NCI-H2227 (cell line): ENCODE measurements around the gene FN1.
"Not testable (repeated sequence)": the region's sequence is repeated elsewhere in the genome, so short reads cannot be mapped to it uniquely, and the experiment has no call there.

Experiments used
- DNase-seq: peaks from one replicate; lab custom pipeline; 2025; ENCODE audit not compliant: unreplicated experiment; lab: John Stamatoyannopoulos, UW

Gene FN1

DNA sequence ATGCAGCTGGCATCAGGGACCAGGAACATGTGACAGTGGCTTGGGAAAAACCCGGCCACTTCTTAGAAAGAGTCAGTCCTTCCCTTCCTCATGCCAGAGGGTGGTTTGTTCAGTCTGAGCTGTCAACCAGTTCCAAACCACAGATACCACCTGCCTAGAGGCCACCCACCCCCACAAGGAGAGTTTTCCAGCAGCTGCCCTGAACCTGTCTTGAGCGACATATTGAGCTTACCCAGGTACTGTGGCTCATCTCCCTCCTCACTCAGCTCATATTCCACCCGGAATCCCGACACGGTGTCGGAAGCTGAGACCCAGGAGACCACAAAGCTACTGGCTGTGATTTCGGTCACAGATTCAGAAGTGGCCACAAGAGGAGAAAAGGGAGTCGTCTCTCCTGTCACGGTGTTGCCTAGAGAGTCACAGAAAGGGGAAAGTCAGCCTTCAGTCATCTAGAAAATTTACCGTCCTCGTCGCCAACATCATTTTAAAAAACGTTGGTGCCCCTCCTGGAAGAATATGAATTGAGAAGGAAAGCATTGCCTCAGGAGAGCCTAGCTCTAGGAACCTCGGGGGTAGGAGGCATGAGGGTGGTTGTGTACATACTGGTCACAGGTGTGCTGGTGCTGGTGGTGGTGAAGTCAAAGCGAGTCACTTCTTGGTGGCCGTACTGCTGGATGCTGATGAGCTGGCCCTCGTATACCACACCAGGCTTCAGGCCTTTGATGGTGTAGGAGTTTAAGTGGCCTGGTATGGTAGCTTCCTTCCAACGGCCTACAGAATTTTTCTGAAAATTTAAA is 26.3 kb downstream of the FN1 start:
- no peak for DNase-seq

DNA sequence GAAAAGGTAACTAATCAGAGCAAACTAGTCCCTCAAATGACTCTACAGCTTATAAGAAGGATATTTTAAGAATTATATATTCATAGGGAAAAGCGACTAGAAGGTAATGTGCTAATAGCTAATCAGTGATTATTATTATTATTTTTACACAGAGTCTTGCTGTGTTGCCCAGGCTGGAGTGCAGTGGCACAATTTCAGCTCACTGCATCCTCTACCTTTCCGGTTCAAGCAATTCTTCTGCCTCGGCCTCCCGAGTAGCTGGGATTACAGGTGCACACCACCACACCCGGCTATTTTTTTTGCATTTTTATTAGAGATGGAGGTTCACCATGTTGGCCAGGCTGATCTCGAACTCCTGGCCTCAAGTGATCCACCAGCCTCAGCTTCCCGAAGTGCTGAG is 27.4 kb downstream of the FN1 start:
- DNase-seq, result not testable (repeated sequence)

DNA sequence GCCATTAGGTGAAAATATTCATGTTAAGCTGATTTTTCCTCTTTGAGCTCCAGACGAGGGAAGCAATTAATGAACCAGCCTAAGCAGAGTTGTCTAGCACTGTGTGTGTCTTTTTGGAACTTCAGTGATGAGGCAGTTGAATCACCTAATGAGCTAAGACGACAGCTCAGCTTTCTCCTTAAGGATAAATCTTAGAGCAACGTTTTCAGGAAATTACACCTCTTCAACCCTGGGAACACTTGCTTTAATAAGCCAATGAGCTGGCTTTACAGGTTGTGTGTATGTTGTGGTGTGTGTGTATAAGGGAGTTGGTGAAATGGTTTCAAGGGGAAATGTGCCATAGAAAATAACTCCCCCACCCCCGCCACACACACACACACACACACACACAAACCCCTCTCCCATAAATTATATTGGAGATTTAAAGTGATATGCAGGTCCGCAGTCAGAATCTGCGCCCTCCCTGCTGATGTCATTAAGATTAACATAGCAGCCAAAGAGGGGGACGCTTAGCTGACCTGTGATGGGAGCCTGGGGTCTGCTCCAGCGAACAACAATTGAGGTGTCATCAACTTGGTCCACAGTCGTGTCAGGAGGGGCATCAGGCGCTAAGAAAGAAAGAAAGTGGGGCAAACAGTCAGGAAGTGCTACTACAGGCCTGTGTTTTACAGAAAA is 28.1 kb downstream of the FN1 start:
- no peak for DNase-seq

DNA sequence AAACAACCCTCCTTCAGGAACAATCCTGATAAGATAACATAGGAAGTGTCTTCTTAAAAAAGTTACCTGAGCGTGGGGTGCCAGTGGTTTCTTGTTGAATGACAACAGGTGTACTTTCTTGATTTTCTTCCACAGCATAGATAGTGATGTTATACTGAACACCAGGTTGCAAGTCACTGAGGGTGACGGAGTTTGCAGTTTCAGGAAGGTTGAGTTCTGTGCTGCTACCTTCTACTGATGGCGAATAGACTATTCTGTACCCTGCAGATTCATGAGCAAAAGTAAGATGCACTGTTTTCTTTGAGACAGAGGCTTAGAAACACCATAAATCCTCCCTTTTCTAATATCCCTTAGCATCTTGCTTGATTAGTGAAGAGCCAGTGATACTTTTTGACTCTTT is 28.8 kb downstream of the FN1 start:
- DNase-seq, result no peak

DNA sequence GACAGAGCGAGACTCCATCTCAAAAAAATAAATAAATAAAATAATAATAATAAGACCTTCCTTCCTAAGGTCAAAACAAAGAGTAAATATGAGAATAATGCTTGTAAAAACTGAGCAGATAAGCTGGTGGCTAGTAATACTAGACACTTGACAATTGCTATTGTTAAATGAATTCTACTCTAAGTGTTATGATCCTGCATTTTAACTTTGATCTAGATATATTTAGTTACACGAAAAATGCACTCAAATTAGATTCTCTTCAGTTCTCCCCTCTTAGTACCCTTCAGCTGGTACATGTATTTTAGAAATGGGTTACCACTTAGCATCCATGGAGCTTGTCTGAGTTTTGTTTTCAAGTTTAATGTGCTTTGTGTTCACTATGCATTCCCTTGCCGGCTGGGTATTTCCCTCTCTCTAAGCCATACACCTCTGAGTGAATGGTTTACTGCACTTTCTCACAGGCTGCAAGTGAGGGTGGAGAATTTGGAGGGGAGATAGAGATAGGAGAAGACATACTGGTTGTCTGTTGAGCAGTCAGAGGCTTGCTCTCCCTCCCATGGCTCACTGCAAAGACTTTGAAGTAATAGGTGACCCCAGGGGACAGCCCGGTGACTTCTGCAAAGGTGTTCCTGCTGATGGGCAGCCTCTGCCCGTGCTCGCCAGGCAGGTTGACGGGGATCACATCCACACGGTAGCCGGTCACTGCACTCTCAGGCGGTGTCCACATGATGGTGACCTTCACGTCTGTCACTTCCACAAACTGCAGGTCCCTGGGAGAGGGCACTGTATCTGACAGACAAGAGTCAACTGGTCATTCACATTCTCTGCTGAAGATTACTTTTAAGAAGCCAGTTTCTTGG is 29.9 kb downstream of the FN1 start:
- no peak for DNase-seq

DNA sequence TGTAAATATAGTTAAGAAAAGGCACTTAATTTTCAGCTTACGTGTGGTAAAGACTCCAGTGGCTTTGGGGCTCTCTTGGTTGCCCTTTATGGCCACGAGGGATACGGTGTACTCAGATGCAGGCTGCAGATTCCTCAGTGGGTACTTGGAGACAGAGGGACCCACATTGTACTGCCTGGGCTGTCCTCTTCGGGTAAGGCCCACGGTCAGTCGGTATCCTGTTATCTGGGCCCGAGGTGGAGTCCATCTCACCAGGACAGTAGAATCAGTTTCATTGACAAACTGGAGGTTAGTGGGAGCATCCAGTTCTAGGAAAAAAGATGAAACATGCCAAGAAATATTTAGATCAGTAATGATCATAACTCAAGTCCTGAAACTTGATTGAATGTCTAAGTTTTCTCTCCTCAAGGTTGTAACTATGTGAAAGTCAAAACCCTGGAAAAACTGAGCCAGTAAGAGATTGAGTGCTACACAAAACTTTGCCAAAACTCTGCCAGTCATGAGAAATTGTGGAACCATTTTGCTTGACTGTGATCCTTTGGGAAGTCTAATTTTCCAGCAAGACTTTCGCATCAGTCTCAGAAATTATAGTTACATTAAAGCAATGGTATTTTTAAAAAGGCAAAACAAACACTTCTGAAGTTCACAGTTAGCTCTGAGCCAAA is 31.4 kb downstream of the FN1 start:
- DNase-seq, result no peak

DNA sequence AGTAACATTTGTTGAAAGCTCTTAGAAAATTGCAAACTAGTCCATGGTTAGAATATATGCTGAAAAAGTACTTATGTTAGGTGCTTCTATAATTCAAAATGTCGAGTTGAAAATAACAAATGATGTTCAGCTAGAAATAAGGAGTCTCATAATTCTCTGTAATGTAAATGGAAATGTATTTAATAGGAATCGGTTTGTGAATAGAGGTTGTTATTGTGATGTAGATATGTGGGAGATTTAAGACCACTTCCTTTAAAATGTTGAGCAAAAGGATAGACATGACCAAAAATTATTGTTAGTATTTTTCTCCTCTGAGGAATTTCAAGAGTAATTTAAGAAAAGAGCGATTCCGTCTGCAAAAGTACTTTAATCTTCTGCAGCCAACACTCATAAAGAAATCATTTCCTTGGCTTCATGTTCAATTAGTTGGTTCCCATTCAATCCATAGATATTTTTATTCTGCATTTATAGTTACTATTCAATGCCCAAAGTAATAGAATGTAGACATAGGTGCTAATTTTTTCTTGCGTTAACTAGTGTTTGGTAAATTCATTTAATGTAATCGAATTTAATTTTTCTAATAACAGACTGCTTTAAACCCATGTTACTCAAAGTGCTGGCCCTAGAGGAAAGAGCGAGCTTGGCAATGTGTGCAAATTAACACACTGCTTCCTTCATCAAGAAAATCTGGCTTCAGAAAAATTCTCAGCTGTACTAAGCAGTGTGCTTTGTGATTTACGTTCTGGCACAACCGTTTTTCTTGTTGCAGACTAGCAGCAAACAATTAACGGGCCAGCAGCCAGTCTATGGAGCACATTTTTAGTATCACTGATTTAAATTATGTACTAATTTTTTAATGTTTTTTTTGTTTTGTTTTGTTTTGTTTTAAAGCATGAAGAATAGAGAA is 32.2 kb downstream of the FN1 start:
- DNase-seq, result no peak

DNA sequence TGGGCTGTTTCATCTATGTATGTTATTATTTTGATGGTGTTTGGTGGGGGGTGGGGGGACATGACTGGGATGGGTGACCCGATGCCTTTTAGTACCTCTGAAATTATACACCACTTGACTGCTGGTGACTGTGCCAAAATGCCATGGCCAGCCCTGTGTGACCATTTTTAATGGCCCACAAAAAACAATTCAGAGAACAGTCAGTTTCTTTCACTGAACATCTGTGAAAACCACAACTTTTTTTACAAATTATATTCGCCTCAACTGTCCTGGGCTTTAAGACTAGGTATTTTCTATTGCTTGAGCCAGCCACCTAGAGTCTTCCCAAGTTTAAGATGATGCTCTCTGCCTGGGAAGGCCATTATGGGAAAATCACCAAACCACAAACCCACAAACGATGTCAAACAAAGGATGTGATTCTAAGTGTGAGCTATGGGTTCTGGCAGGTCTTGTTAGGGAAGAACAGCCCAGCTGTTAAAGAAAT is 33.9 kb downstream of the FN1 start:
- DNase-seq, result no peak

DNA sequence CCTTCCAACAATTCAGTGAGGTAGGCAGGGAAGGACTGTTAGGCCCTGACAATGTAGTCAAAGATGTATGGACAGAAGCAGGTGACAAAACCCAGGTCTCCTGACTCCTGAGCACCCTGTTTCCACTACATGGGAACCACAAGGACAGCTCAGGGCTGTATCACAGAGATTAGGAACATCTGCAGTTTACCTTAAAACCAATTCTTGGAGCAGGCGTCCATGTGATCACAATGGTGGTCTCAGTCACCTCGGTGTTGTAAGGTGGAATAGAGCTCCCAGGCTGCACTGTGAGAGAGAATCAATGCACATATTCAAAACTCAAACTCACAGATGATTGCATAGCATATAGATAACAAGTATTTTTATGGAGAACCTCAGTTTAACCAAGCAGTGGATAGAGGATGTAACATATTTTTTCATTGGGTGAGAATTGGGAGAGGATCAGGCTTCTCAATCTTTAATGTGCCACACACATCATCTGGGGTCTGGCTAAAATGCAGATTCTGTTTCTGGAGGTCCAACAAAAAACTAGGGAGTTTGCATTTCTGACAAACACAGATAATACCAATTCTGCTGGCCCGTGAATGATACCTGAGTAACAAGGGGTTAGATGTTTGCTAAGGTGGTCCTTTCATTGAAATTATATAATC is 36.7 kb downstream of the FN1 start:
- no peak for DNase-seq

DNA sequence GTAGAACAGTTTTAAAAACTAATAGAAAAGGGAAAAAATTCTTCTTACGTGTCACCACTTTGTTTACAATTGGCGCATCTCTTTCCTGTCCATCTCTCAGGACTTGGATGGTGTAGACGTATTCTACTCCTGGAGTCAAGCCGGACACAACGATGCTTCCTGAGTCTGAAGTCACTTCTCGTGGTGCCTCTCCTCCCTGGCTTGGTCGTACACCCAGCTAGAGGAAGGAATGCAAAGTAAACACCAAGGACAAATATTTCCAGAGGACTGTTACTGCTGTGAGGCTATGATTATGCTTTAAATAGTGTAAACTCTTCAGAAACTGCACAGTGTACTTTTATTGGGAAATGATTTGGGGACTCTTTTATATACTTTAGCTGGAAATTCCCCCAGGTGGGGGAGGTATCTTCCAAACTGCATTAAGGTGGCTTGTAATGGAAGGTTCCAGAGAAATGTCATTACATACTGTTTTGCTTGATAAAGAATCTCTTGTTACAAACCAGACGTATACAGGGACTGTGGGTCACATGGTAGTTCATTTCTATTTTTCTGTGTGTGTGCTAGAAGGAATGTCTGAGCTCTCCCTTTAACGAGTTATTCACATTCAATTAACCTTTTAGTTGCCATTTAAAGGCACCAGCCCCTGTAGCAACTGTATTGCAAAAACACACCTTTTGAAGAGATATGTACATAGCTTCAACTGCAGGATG is 38.1 kb downstream of the FN1 start:
- DNase-seq, result no peak

DNA sequence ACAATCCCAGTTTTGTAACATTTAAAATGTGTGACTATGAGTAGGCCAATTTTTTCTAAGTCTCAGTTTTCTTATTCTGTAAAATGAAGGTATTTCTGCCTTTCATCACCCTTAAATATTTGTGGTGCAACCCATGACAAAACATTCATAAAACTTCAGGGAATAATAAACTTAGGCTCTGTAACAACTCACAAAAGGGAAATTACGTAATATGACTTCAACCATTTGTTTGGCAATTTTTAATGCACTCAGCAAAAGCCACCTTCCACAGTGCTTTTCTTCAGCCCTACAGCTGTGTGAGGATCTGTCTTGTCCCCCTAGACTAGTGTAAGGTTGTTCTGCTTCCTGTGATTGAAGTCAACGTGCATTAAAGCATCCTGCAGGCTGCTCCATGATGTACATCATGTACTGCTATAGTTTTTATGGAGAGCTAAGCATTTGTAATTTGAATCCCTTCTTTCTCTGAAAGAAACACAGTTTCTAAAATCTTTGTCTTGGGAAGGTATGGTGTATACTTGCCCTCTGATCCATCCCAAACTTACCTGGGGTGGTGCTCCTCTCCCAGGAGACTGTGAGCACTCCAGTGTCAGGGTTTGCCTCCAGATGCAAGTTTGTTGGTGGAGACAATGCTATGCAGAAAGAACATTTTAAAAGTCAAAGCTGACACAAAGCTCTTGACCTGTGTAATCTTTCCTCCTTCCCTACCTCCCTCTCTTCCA is 39.1 kb downstream of the FN1 start:
- DNase-seq, result no peak

DNA sequence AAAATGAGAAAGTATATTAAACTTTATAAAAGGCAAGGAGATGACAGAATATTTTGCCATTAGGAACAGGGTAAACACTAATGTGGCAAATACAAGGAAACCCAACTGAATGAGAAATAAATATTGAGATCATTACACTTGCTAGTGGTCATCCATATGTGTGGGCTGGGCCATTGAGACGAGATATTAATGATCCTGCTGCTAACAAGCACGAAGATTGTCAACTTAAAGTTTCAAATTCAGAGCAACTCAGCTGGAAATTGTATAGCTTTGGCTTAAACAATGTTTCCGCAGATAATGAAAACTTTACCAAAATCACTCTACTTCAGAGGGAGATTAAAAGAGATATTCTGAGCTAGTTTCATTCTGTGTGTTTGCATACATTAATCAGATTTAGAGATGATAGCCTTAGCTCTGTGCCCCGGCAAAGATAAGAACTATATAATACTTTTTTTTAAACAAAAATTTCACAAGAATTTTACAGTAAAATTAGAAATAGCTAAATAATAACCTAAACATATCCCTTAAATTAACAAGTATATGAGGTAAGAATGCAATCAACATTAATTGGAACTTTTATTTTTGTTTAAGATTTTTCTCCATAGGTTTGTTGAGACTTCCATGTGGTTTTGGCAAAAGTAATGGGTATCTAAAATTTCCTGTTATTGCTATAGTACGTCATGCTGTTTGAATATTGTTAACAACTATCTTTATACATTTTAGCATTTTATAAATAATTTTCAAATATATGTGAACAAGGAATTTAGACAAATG is 40.0 kb downstream of the FN1 start:
- no peak for DNase-seq

DNA sequence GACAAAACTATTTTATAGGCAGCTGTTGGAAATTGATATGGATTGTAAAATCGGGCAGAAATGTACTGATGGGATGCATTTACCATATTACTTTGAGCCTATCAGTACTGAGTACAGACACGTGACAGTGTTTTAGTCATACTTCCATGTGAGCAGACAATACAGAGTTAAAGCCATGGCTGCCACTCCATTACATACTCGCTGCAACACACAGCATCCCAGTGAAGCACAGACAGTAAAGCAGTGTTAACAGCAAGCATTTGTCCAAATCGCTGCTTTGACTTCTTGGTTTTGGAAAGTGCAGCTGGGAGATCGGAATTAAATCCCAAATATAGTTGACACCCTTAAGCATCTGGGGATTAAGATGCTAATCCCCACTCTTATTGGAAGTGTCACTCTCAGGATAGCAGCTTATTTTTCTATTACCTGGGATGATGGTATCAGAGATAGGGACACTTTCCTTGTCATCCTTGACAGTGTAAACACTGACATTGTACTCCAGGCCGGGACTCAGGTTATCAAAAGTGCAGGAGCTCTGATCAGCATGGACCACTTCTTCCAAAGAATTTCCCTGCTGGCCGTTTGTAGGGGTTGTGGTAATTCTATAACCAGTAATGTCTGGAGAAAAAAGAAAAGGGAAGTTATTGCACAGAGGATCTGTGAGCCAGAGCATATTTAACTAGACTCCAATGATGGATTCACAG is 41.6 kb downstream of the FN1 start:
- no peak for DNase-seq

DNA sequence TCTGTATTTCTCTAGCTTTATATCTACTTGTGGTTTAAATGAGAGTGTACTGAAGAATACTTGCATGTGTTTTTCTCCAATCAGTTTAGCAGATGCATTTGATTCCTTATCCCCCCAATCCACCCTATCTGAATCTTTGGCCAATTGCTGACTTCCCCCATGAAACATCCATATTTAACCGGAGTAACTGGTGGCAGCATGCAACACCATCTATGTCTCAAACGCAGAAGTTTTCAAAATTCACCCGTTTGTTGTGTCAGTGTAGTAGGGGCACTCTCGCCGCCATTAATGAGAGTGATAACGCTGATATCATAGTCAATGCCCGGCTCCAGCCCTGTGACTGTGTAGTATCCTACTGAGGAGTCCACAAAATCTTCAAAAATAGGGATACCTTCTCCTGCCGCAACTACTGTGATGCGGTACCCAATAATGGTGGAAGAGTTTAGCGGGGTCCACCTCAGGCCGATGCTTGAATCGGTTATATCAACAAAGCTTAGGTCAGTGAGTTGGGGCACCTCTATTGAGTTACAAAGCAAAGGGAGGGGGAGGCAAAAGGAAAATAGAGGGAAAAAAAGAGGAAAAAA is 43.1 kb downstream of the FN1 start:
- no peak for DNase-seq

DNA sequence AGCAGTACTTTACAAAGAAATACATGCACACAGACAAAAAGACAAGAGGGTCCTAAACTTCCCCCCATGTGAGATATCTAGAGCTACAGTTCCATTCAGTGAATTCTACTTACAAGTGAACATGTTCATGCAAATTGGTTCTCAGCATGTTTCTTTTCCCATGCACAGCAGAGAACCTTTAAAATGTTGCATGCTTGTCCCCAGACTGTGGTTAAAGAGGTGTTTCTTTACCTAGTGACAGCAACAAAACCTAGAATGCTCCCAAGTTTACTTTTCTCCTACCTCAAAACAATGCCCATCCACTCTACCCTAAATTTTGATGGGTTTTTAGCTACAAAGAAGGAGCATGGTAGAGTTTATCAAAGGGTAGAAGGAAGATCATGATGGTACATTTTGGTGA is 43.7 kb downstream of the FN1 start:
- no peak for DNase-seq

DNA sequence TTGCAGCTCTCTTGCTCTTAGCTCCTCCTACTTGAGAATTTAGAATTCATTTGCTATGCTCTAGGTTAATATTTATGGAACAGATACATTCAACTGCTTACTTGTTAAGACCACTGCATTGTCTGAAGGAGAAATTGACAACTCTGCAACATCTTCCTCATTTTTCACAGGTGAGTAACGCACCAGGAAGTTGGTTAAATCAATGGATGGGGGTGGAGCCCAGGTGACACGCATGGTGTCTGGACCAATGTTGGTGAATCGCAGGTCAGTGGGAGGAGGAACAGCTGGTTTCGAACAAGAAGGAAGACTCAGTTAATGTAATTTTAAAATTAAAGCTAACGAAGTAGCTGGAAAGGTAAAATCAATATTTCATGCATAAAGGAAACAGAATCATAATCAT is 44.3 kb downstream of the FN1 start:
- no peak for DNase-seq

DNA sequence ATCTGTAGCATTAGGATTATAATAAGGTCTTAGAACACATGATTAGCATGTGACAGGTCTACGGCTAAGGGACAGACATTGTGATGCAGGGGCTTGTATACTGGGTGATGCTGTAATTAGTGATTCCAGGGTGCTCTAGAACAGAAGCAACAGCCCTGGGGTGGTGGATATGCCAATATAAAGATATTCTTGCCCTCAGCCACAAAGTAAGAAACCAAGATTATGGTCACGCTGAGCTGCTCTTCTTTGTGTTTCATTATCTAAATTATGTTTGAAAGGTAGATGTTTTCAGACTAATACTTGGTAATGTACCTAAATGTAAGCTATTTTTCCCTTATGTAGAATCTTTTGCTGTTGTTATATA is 45.3 kb downstream of the FN1 start:
- no peak for DNase-seq
